HL-60 (cell line): ENCODE measurements around the gene TIGD3.

Experiments
- CTCF ChIP-seq: IDR thresholded peaks from one replicate; pipeline ENCODE4 v1.5.1; 2011; ENCODE audit warnings: low read length, control low read depth, inconsistent platforms; ENCODE audit not compliant: insufficient read depth
- GABPA ChIP-seq: IDR thresholded peaks from 2 replicates; pipeline ENCODE4 v1.6.1; 2012; ENCODE audit warnings: low read depth
- POLR2AphosphoS5 ChIP-seq: IDR thresholded peaks from 2 replicates; pipeline ENCODE4 v1.6.1; 2012; ENCODE audit warnings: low read depth
- REST ChIP-seq: IDR thresholded peaks from 2 replicates; pipeline ENCODE4 v1.6.1; 2012; ENCODE audit warnings: low read depth; ENCODE audit not compliant: insufficient replicate concordance

GRCh38 chr11:65310736-65311135, 43.8 kb upstream of the TIGD3 start:
- TF ChIP-seq CTCF (no peak), POLR2AphosphoS5 (no peak), REST (no peak), GABPA (no peak)
